K562 (cell line): Measurements from ENCODE around the gene FBXL3. TPM values are rescaled to one million over a fixed set of nuclear protein-coding genes. Genes with fewer than 3 reads are reported as not detected.

Experiments used
- ATAC-seq: fragments of 200-7000 bp; cut with Tn5 transposase; 3 replicates; pipeline ENCODE4 v1.9.1; 2020; ENCODE audit warnings: moderate library complexity
- BruUV-seq: library from RNA; stranded (reverse); fragments of 400-500 nt; replicated peaks from 2 replicates; lab custom pipeline; 2021; lab: Mats Ljungman, UMichigan
- CTCF ChIA-PET: fragments of 300-600 bp; formaldehyde crosslinking; extraction: SDS; loops from one replicate; lab custom pipeline; 2021; ENCODE audit warnings: low intra/inter-chr PET ratio; lab: Yijun Ruan, JAX
- POLR2A ChIA-PET: fragments of 300-600, 350-650 bp; sonication (Branson Sonifier 250); formaldehyde crosslinking; extraction: SDS; loops from one replicate; lab custom pipeline; 2021; ENCODE audit warnings: antibody characterized with exemption, inconsistent platforms; lab: Yijun Ruan, JAX
- DNase-seq, 4 experiments: peaks; one replicate each; pipeline versions ENCODE4 v3.0.0 to v3.0.0-alpha.2; 2011 to 2018; ENCODE audit warnings: low spot score in 3 of 4, mixed read lengths in 3 of 4; ENCODE audit errors: extremely low read depth in 1 of 4
- FAIRE-seq: peaks from 2 replicates; lab custom pipeline; 2011; peaks lifted over from hg19 to GRCh38; lab: Jason Lieb, UNC
- H2AFZ ChIP-seq: 2 replicates; pipeline ENCODE4 v1.6.0; 2011; ENCODE audit warnings: low read depth, low read length, control low read depth, inconsistent platforms
- H3K27ac ChIP-seq: fragments of 200-600 bp; 3 replicates; pipeline ENCODE4 v1.8.0; 2011; ENCODE audit warnings: low read depth, mild to moderate bottlenecking, control low read depth, inconsistent platforms, low read length, moderate library complexity, mixed read lengths; ENCODE audit errors: extremely low read depth
- H3K27me3 ChIP-seq, 2 experiments: fragments of 300-600 bp in 1 of 2; 2 replicates in 1 of 2; 3 replicates in 1 of 2; pipeline versions ENCODE4 v1.6.0 to v1.8.0; 2011; ENCODE audit warnings: inconsistent platforms in 2 of 2, low read length in 2 of 2, mild to moderate bottlenecking in 1 of 2, mixed read lengths in 1 of 2, moderate library complexity in 1 of 2; ENCODE audit not compliant: control insufficient read depth in 2 of 2, insufficient read depth in 2 of 2
- H3K36me3 ChIP-seq: fragments of 300-600 bp; 3 replicates; pipeline ENCODE4 v1.8.0; 2011; ENCODE audit warnings: mild to moderate bottlenecking, low read length, inconsistent platforms; ENCODE audit not compliant: control insufficient read depth, insufficient read depth
- H3K4me1 ChIP-seq, 2 experiments: fragments of 200-600 bp in 1 of 2; replicated peaks in 1 of 2; 2 replicates in 1 of 2; 3 replicates in 1 of 2; pipeline versions ENCODE4 v1.5.1 to v1.8.0; 2011; ENCODE audit warnings: inconsistent platforms in 2 of 2, low read length in 2 of 2, mild to moderate bottlenecking in 1 of 2, mixed read lengths in 1 of 2, moderate library complexity in 1 of 2; ENCODE audit not compliant: control insufficient read depth in 2 of 2, insufficient read depth in 2 of 2
- H3K4me2 ChIP-seq: 2 replicates; pipeline ENCODE4 v1.6.1; 2011; ENCODE audit warnings: low read length, control low read depth, inconsistent platforms, mixed read lengths; ENCODE audit not compliant: insufficient read depth
- H3K4me3 ChIP-seq: fragments of 200-600 bp; sonication (generic), shearing (Covaris generic); 2 replicates; pipeline ENCODE4 v1.5.1; 2016; ENCODE audit warnings: control low read depth, inconsistent platforms
- H3K79me2 ChIP-seq: fragments of 200-600 bp; 3 replicates; pipeline ENCODE4 v1.8.0; 2011; ENCODE audit warnings: low read length, inconsistent platforms; ENCODE audit not compliant: control insufficient read depth, insufficient read depth
- H3K9ac ChIP-seq, 2 experiments: 2 replicates each; pipeline versions ENCODE4 v1.6.0 to v1.6.1; 2011; ENCODE audit warnings: low read depth in 2 of 2, low read length in 2 of 2, control low read depth in 1 of 2, inconsistent platforms in 1 of 2, mild to moderate bottlenecking in 1 of 2, mixed read lengths in 1 of 2; ENCODE audit not compliant: insufficient read depth in 1 of 2
- H3K9me1 ChIP-seq: one replicate; pipeline ENCODE4 v1.6.0; 2011; ENCODE audit warnings: inconsistent platforms, mild to moderate bottlenecking, low read length, moderate library complexity; ENCODE audit not compliant: control insufficient read depth, insufficient read depth
- H3K9me3 ChIP-seq: replicated peaks from 2 replicates; pipeline ENCODE4 v1.5.1; 2011; ENCODE audit warnings: low read depth, low read length, inconsistent platforms; ENCODE audit not compliant: control insufficient read depth, insufficient read depth
- H4K20me1 ChIP-seq: replicated peaks from 2 replicates; pipeline ENCODE4 v1.6.1; 2011; ENCODE audit warnings: low read length, inconsistent platforms, mixed read lengths; ENCODE audit not compliant: control insufficient read depth, insufficient read depth
- CC2D1A ChIP-seq: fragments of 450-650 bp; IDR thresholded peaks from 2 replicates; pipeline ENCODE4 v1.6.1; 2017; ENCODE audit warnings: mild to moderate bottlenecking
- GATAD2A ChIP-seq: fragments of 450-650 bp; IDR thresholded peaks from 2 replicates; pipeline ENCODE4 v1.6.1; 2017
- HDAC3 ChIP-seq: fragments of 450-650 bp; IDR thresholded peaks from 2 replicates; pipeline ENCODE4 v1.6.1; 2018; ENCODE audit warnings: borderline replicate concordance, mild to moderate bottlenecking, moderate library complexity; ENCODE audit not compliant: partially characterized antibody
- HDGF ChIP-seq: fragments of 450-650 bp; IDR thresholded peaks from 2 replicates; pipeline ENCODE4 v1.6.1; 2016
- HLTF ChIP-seq: fragments of 450-650 bp; IDR thresholded peaks from 2 replicates; pipeline ENCODE4 v1.6.1; 2016
- PTRF ChIP-seq: fragments of 450-650 bp; IDR thresholded peaks from 2 replicates; pipeline ENCODE4 v1.6.1; 2016; ENCODE audit warnings: mild to moderate bottlenecking, missing genetic modification characterization, missing compliant biosample characterization
- SRSF7 ChIP-seq: fragments of 200-400 bp; formaldehyde crosslinking; optimal IDR thresholded peaks from 2 replicates; pipeline ENCODE3; 2017; ENCODE audit warnings: mild to moderate bottlenecking, low read depth, low read length
- TAL1 ChIP-seq: fragments of 450-650 bp; IDR thresholded peaks from 2 replicates; pipeline ENCODE4 v1.6.1; 2016; ENCODE audit warnings: mild to moderate bottlenecking
- TOE1 ChIP-seq, 2 experiments: fragments of 450-650 bp in 1 of 2; sonication (generic) in 1 of 2; formaldehyde crosslinking in 1 of 2; IDR thresholded peaks; 2 replicates each; pipeline versions ENCODE4 v1.7.1 to v1.8.0; 2016 to 2022; ENCODE audit warnings: borderline replicate concordance in 2 of 2, mild to moderate bottlenecking in 2 of 2, antibody characterized with exemption in 1 of 2, inconsistent platforms in 1 of 2, low read depth in 1 of 2, missing genetic modification reagents in 1 of 2, moderate library complexity in 1 of 2
- TSC22D4 ChIP-seq: fragments of 450-650 bp; IDR thresholded peaks from 2 replicates; pipeline ENCODE4 v1.6.1; 2016; ENCODE audit warnings: missing genetic modification characterization, missing biosample characterization, control low read depth
- WGBS: fragments of 100-300 bp; shearing (Covaris generic); methylation state at CpG from one replicate; pipeline ENCODE4 v1.1.6; 2016; ENCODE audit warnings: low coverage, mixed read lengths; ENCODE audit not compliant: insufficient coverage; ENCODE audit errors: missing lambda C conversion rate; 5-methylcytosine and 5-hydroxymethylcytosine counted together
- in situ Hi-C: fragments of 300-500 bp; cut with MboI; formaldehyde crosslinking; loops from 4 replicates; pipeline ENCODE4 v1.15.0; 2018; ENCODE audit warnings: inconsistent platforms, mixed read lengths
- intact Hi-C: fragments of 100-400 bp; cut with micrococcal nuclease; formaldehyde crosslinking; loops from 2 replicates; pipeline ENCODE4 v1.14.2; 2022
- polyA plus RNA-seq, 8 experiments: library from polyadenylated mRNA; depleted of rRNA in 4 of 8; stranded (reverse) in 5 of 8; unstranded in 3 of 8; fragments of >200 nt; fragmentation: Nextera tagmentation in 2 of 8; fragmentation: Illumina TruSeq in 1 of 8; extraction: Ambion mirVana in 2 of 8; extraction: Trizol in 1 of 8; gene quantifications; 2 replicates each; pipeline versions ENCODE4 v1.2.1 to v1.2.3, GENCODE V29; 2011 to 2014; ENCODE audit warnings: inconsistent platforms in 1 of 8, missing spikeins in 1 of 8
- total RNA-seq, 7 experiments: library from RNA; depleted of rRNA in 6 of 7; stranded (reverse); fragments of >200 nt in 6 of 7; fragmentation: Illumina TruSeq in 2 of 7; extraction: Trizol in 2 of 7; gene quantifications; 2 replicates each; pipeline versions ENCODE4 v1.2.1 to v1.2.3, GENCODE V29; 2011 to 2021; ENCODE audit warnings: low replicate concordance in 1 of 7
- TF ChIP-seq, protein P1 (sequence below): fragments of 200-800 bp; sonication (Bioruptor generic); IDR thresholded peaks from 2 replicates; pipeline ENCODE4 v1.6.1; 2017; ENCODE audit warnings: missing genetic modification characterization, missing compliant biosample characterization
- TF ChIP-seq, protein P2 (sequence below): fragments of 250-450 bp; sonication (Bioruptor Pico); IDR thresholded peaks from 2 replicates; pipeline ENCODE4 v1.8.0; 2022; ENCODE audit warnings: inconsistent platforms, mild to moderate bottlenecking, moderate library complexity, borderline replicate concordance
- TF ChIP-seq, protein P3 (sequence below): fragments of 250-450 bp; sonication (Bioruptor Pico); IDR thresholded peaks from 2 replicates; pipeline ENCODE4 v1.5.0; 2022; ENCODE audit warnings: mild to moderate bottlenecking

Gene FBXL3
- total and polyA plus RNA-seq, 9 of the 15 experiments (the other 6 are each of a cell fraction or from before 2014, with no cell fraction given), result 3.8 to 16.4 (median 12.6) TPM

DNA sequence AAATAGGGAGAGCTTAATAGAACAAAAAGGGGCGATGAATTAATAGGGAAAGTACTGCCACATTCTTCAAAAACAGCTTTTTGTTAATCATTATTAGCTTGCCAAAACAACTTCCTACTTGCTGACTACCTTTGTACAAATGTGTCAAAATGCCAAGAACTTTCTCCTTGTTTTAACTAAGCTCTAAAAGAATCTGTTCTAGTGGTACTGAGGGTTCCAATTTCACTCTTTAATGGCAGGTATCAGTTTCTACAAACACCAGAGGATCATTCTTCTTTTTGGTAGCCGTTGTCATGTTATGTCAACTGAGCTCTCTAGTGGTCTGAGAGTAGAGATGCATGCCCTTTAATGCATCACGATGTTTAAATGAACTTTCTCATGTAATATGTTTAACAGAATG is 29.4 kb upstream of the FBXL3 start:
- no TSS peak for BruUV-seq
- H3K9me1 ChIP-seq, result no peaks in the 10 kb centered on the region
- no peaks in the 10 kb centered on the region for H4K20me1 ChIP-seq
- no peak for FAIRE-seq
- POLR2A ChIA-PET, result no interaction called here
- 84% methylated on average over 3 of the region's 3 CpGs for WGBS
- intact Hi-C loops, result no loop called here
- no peak for ATAC-seq
- peaks cover 35% of the 10 kb centered on the region; the same call in 2 of the 3 replicates for H3K36me3 ChIP-seq
- H2AFZ ChIP-seq, result no peak overlapping the region
- H3K9ac ChIP-seq, result no peak overlapping the region
- in situ Hi-C loops, result no loop called here
- H3K27ac ChIP-seq, result no peak overlapping the region
- no peak overlapping the region for H3K4me2 ChIP-seq
- no peaks in the 10 kb centered on the region for H3K27me3 ChIP-seq
- H3K79me2 ChIP-seq, result no peaks in the 10 kb centered on the region
- CTCF ChIA-PET, result no interaction called here
- H3K9me3 ChIP-seq, result no peaks in the 10 kb centered on the region
- DNase-seq, result no peak
- no peaks in the 10 kb centered on the region for H3K4me1 ChIP-seq
- TF ChIP-seq TSC22D4 (tag), result no peak
- no peak for TF ChIP-seq HLTF
- no peak for TF ChIP-seq CC2D1A
- TF ChIP-seq, protein P1, sequence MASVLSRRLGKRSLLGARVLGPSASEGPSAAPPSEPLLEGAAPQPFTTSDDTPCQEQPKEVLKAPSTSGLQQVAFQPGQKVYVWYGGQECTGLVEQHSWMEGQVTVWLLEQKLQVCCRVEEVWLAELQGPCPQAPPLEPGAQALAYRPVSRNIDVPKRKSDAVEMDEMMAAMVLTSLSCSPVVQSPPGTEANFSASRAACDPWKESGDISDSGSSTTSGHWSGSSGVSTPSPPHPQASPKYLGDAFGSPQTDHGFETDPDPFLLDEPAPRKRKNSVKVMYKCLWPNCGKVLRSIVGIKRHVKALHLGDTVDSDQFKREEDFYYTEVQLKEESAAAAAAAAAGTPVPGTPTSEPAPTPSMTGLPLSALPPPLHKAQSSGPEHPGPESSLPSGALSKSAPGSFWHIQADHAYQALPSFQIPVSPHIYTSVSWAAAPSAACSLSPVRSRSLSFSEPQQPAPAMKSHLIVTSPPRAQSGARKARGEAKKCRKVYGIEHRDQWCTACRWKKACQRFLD (CRISPR knock-in tag), result no peak
- TF ChIP-seq, protein P2, sequence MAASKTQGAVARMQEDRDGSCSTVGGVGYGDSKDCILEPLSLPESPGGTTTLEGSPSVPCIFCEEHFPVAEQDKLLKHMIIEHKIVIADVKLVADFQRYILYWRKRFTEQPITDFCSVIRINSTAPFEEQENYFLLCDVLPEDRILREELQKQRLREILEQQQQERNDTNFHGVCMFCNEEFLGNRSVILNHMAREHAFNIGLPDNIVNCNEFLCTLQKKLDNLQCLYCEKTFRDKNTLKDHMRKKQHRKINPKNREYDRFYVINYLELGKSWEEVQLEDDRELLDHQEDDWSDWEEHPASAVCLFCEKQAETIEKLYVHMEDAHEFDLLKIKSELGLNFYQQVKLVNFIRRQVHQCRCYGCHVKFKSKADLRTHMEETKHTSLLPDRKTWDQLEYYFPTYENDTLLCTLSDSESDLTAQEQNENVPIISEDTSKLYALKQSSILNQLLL, result no peak
- TF ChIP-seq HDGF, result no peak
- no peak for TF ChIP-seq PTRF (tag)
- TF ChIP-seq GATAD2A, result no peak
- TF ChIP-seq, protein P3, sequence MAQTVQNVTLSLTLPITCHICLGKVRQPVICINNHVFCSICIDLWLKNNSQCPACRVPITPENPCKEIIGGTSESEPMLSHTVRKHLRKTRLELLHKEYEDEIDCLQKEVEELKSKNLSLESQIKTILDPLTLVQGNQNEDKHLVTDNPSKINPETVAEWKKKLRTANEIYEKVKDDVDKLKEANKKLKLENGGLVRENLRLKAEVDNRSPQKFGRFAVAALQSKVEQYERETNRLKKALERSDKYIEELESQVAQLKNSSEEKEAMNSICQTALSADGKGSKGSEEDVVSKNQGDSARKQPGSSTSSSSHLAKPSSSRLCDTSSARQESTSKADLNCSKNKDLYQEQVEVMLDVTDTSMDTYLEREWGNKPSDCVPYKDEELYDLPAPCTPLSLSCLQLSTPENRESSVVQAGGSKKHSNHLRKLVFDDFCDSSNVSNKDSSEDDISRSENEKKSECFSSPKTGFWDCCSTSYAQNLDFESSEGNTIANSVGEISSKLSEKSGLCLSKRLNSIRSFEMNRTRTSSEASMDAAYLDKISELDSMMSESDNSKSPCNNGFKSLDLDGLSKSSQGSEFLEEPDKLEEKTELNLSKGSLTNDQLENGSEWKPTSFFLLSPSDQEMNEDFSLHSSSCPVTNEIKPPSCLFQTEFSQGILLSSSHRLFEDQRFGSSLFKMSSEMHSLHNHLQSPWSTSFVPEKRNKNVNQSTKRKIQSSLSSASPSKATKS, result no peak
- TF ChIP-seq TAL1, result no peak
- no peak for TF ChIP-seq SRSF7
- no peak for TF ChIP-seq HDAC3
- no peak for TF ChIP-seq TOE1 (IDR thresholded peaks at IDR 0.05; ENCODE audit: borderline replicate concordance)
- no peak for TF ChIP-seq TOE1 (CRISPR knock-in tag; IDR thresholded peaks at IDR 0.05; ENCODE audit: borderline replicate concordance, low read depth)
- no peak overlapping the region for H3K4me3 ChIP-seq
